GM12878 (cell line): ENCODE data around the gene UBE3B. TPM values are rescaled to one million over a fixed set of nuclear protein-coding genes. Genes with fewer than 3 reads are reported as not detected.

Experiments
- ATAC-seq: fragments of 200-7000 bp; cut with Tn5 transposase; 3 replicates; pipeline ENCODE4 v1.9.1; 2020; ENCODE audit warnings: mild to moderate bottlenecking, moderate library complexity
- BruUV-seq: library from RNA; stranded (reverse); fragments of 400-500 nt; replicated peaks from 2 replicates; lab custom pipeline; 2021; lab: Mats Ljungman, UMichigan
- CTCF ChIA-PET: fragments of 300-600 bp; sonication (Branson Sonifier 250); formaldehyde crosslinking; extraction: SDS; loops from one replicate; lab custom pipeline; 2021; ENCODE audit warnings: inconsistent platforms; lab: Yijun Ruan, JAX
- POLR2A ChIA-PET: fragments of 350-600 bp; formaldehyde crosslinking; extraction: SDS; loops from one replicate; lab custom pipeline; 2021; ENCODE audit warnings: inconsistent platforms; lab: Charles Lee
- RAD21 ChIA-PET: fragments of 300-600 bp; sonication (Branson Sonifier 250); formaldehyde crosslinking; loops from one replicate; lab custom pipeline; 2023; ENCODE audit warnings: antibody characterized with exemption; ENCODE audit not compliant: unreplicated experiment; lab: Charles Lee
- SMC1A ChIA-PET: fragments of 300-600 bp; sonication (Branson Sonifier 250); formaldehyde crosslinking; loops from one replicate; lab custom pipeline; 2023; ENCODE audit not compliant: unreplicated experiment, uncharacterized antibody; lab: Charles Lee
- DNase-seq: peaks from one replicate; pipeline ENCODE4 v3.0.0-alpha.2; 2011; ENCODE audit warnings: low read depth, low spot score
- FAIRE-seq: peaks from 3 replicates; lab custom pipeline; 2011; peaks lifted over from hg19 to GRCh38; lab: Jason Lieb, UNC
- H2AFZ ChIP-seq: 2 replicates; pipeline ENCODE4 v1.6.0; 2011; ENCODE audit warnings: low read depth, low read length, control low read depth; ENCODE audit not compliant: control insufficient read depth
- H3K27ac ChIP-seq: 2 replicates; pipeline ENCODE4 v1.5.1; 2011; ENCODE audit warnings: control low read depth; ENCODE audit not compliant: control insufficient read depth, insufficient read depth
- H3K27me3 ChIP-seq, 2 experiments: replicated peaks in 1 of 2; 2 replicates each; pipeline versions ENCODE4 v1.6.0 to v1.6.1; 2011; ENCODE audit warnings: low read length in 1 of 2; ENCODE audit not compliant: control insufficient read depth in 2 of 2, insufficient read depth in 2 of 2
- H3K36me3 ChIP-seq, 2 experiments: 2 replicates each; pipeline ENCODE4 v1.5.1; 2011; ENCODE audit warnings: low read length in 1 of 2; ENCODE audit not compliant: control insufficient read depth in 2 of 2, insufficient read depth in 2 of 2
- H3K4me1 ChIP-seq: 2 replicates; pipeline ENCODE4 v1.6.1; 2011; ENCODE audit warnings: mild to moderate bottlenecking, low read length, moderate library complexity, mixed read lengths; ENCODE audit not compliant: control insufficient read depth, insufficient read depth
- H3K4me2 ChIP-seq: 2 replicates; pipeline ENCODE4 v1.6.0; 2011; ENCODE audit warnings: control low read depth; ENCODE audit not compliant: control insufficient read depth, insufficient read depth
- H3K4me3 ChIP-seq: fragments of 200-600 bp; sonication (generic); 2 replicates; pipeline ENCODE4 v1.5.1; 2016
- H3K79me2 ChIP-seq: 2 replicates; pipeline ENCODE4 v1.6.0; 2011; ENCODE audit warnings: low read length; ENCODE audit not compliant: control insufficient read depth, insufficient read depth
- H3K9ac ChIP-seq: 2 replicates; pipeline ENCODE4 v1.8.0; 2011; ENCODE audit warnings: low read length, control low read depth, mixed read lengths; ENCODE audit not compliant: control insufficient read depth, insufficient read depth
- H3K9me3 ChIP-seq: replicated peaks from 3 replicates; pipeline ENCODE4 v1.5.1; 2011; ENCODE audit warnings: mild to moderate bottlenecking, low read length; ENCODE audit not compliant: control insufficient read depth, insufficient read depth
- H4K20me1 ChIP-seq: 2 replicates; pipeline ENCODE4 v1.6.0; 2011; ENCODE audit not compliant: control insufficient read depth, insufficient read depth
- BACH1 ChIP-seq: fragments of 450-650 bp; IDR thresholded peaks from 2 replicates; pipeline ENCODE4 v1.6.1; 2017; ENCODE audit warnings: mild to moderate bottlenecking, borderline replicate concordance
- CHD4 ChIP-seq: fragments of 200-600 bp; sonication (generic); IDR thresholded peaks from 2 replicates; pipeline ENCODE4 v1.6.1; 2016; ENCODE audit warnings: mild to moderate bottlenecking
- CREB1 ChIP-seq: IDR thresholded peaks from 2 replicates; pipeline ENCODE4 v1.6.1; 2012; ENCODE audit warnings: low read depth, mild to moderate bottlenecking, inconsistent platforms
- IRF4 ChIP-seq: IDR thresholded peaks from 2 replicates; pipeline ENCODE4 v1.6.1; 2011; ENCODE audit warnings: low read depth, low read length
- MTA2 ChIP-seq: fragments of 450-650 bp; IDR thresholded peaks from 2 replicates; pipeline ENCODE4 v1.6.1; 2016; ENCODE audit warnings: low read depth, mild to moderate bottlenecking, moderate library complexity
- MYC ChIP-seq: IDR thresholded peaks from 2 replicates; pipeline ENCODE4 v1.6.1; 2011; ENCODE audit warnings: mild to moderate bottlenecking, low read length, moderate library complexity, inconsistent platforms; ENCODE audit not compliant: insufficient read depth, insufficient replicate concordance, insufficient read length, severe bottlenecking
- RBBP5 ChIP-seq: fragments of 200-600 bp; sonication (generic); conservative IDR thresholded peaks from 2 replicates; pipeline ENCODE4 v1.6.1; 2016
- RCOR1 ChIP-seq: conservative IDR thresholded peaks from 2 replicates; pipeline ENCODE4 v1.6.1; 2012; ENCODE audit warnings: low read depth, low read length, improper control_type of control experiment
- SMAD1 ChIP-seq: fragments of 450-650 bp; IDR thresholded peaks from 2 replicates; pipeline ENCODE4 v1.6.1; 2018; ENCODE audit warnings: mild to moderate bottlenecking, low read depth; ENCODE audit not compliant: partially characterized antibody
- SMAD5 ChIP-seq: IDR thresholded peaks from 2 replicates; pipeline ENCODE4 v1.6.1; 2016; ENCODE audit warnings: antibody characterized with exemption, low read depth
- SPI1 ChIP-seq: IDR thresholded peaks from 2 replicates; pipeline ENCODE4 v1.6.1; 2011; ENCODE audit warnings: low read depth, mild to moderate bottlenecking, low read length, moderate library complexity, borderline replicate concordance; ENCODE audit not compliant: insufficient read depth
- SUPT20H ChIP-seq: IDR thresholded peaks from 2 replicates; pipeline ENCODE4 v1.6.1; 2011; ENCODE audit warnings: low read depth, mild to moderate bottlenecking, low read length, moderate library complexity, borderline replicate concordance; ENCODE audit not compliant: control insufficient read depth
- WGBS: methylation state at CpG from one replicate; pipeline ENCODE4 v1.1.6; 2016; ENCODE audit warnings: low lambda C conversion rate; ENCODE audit not compliant: insufficient replicate concordance, insufficient coverage; ENCODE audit errors: missing lambda C conversion rate; 5-methylcytosine and 5-hydroxymethylcytosine counted together
- in situ Hi-C: fragments of 300-500 bp; cut with MboI; formaldehyde crosslinking; loops from 9 replicates; pipeline ENCODE4 v1.14.3; 2018; ENCODE audit warnings: mixed read lengths
- intact Hi-C: fragments of 100-400 bp; cut with micrococcal nuclease; formaldehyde crosslinking; loops from one replicate; pipeline ENCODE4 v1.14.2; 2022; ENCODE audit not compliant: unreplicated experiment
- polyA plus RNA-seq, 11 experiments: library from polyadenylated mRNA; depleted of rRNA in 4 of 11; unstranded in 6 of 11; stranded (reverse) in 5 of 11; fragments of >200 nt; fragmentation: Nextera tagmentation in 4 of 11; fragmentation: Illumina TruSeq in 1 of 11; extraction: Ambion mirVana in 4 of 11; extraction: Trizol in 1 of 11; gene quantifications; 1 replicate in 1 of 11; 2 replicates in 10 of 11; pipeline versions ENCODE4 v1.2.1 to v1.2.3, GENCODE V29; 2011 to 2016; ENCODE audit warnings: inconsistent platforms in 2 of 11, missing spikeins in 2 of 11, low read depth in 1 of 11
- total RNA-seq, 4 experiments: library from RNA; depleted of rRNA in 3 of 4; stranded (reverse); fragments of >200 nt in 3 of 4; fragmentation: Illumina TruSeq in 1 of 4; extraction: Trizol in 1 of 4; gene quantifications; 2 replicates each; pipeline versions ENCODE4 v1.2.1 to v1.2.3, GENCODE V29; 2013 to 2021
- TF ChIP-seq, protein P1 (sequence below): IDR thresholded peaks from 2 replicates; pipeline ENCODE4 v1.6.1; 2011; ENCODE audit warnings: borderline replicate concordance, low read depth, mild to moderate bottlenecking, moderate library complexity, mixed read lengths, low read length; ENCODE audit not compliant: insufficient read depth; ENCODE audit errors: extremely low read length
- TF ChIP-seq, protein P2 (sequence below): IDR thresholded peaks from 2 replicates; pipeline ENCODE4 v1.6.1; 2012; ENCODE audit warnings: low read length, inconsistent platforms

The UBE3B gene
- total and polyA plus RNA-seq, 10 of the 15 experiments (the other 5 are each of a cell fraction or from before 2014, with no cell fraction given): 7.4 to 25.3 (median 17.1) TPM

DNA sequence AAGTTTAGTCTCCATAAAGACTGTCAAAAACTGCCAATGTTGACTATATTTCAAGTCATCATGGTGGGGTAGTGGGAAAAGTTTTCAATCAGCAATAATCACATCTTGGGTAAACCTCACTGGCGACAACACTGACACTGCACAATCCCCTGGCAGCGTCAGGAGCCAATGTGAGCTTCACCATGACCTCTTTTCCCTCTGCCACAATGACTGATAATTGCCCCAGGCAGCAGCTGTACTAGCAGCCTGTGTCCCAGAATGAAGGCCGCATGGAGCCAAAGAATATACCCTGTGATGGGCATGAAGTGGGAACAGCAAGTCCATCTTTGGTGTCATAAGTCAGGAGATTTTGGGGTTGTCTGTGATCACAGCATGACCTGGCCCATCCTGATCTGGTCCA is 90.5 kb downstream of the UBE3B start:
- intact Hi-C loops: no loop called here
- H3K27ac ChIP-seq: no peak overlapping the region
- H3K9ac ChIP-seq: no peak overlapping the region
- no TSS peak for BruUV-seq
- no peaks in the 10 kb centered on the region for H4K20me1 ChIP-seq
- no peak overlapping the region for H2AFZ ChIP-seq
- FAIRE-seq (no peak), DNase-seq (no peak), ATAC-seq (no peak)
- in situ Hi-C loops: no loop called here
- peaks cover 1 to 20% of the 10 kb centered on the region in 2 experiments; a peak in 3 of 4 replicates for H3K36me3 ChIP-seq
- peaks cover under 1% of the 10 kb centered on the region; the same call in 1 of the 3 replicates for H3K9me3 ChIP-seq
- POLR2A ChIA-PET: no interaction called here
- no peak overlapping the region for H3K4me2 ChIP-seq
- SMC1A ChIA-PET: no interaction called here
- H3K27me3 ChIP-seq: no peaks in the 10 kb centered on the region
- no peak for TF ChIP-seq SMAD1
- H3K4me3 ChIP-seq: no peak overlapping the region
- H3K79me2 ChIP-seq: peaks cover 4% of the 10 kb centered on the region
- RAD21 ChIA-PET: no interaction called here
- no peaks in the 10 kb centered on the region for H3K4me1 ChIP-seq
- 98% methylated on average over 3 of the region's 3 CpGs for whole genome bisulfite sequencing
- CTCF ChIA-PET: interaction anchor here (1.2 kb wide), 1 partner anchor 29 kb away, joined by 5 read pairs; no protein-coding TSS in a partner anchor

DNA sequence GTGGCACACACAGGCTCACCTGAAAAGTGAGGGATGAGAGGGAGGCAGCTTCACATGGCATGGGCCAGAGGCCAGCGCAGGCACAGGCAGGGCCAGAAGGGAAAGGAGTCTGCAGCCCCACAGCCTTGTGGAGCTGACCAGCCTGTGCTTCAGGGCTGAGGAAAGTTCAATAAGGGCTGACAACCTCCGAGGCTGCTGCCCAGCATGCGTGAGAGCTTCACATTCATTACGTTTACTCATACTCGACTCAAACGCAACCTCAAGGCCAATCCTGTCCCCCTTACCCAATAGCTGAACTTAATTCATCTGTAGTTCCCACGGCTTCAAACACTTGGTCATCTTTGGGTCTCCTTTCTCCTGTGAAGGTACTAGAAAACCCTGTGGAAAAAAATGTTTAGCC is 91.1 kb downstream of the UBE3B start:
- 94% methylated on average over 7 of the region's 7 CpGs for WGBS
- ChIA-PET CTCF (interaction anchor here (1.2 kb wide), 1 partner anchor 29 kb away, joined by 5 read pairs; no protein-coding TSS in a partner anchor), SMC1A (no interaction called here), RAD21 (no interaction called here), POLR2A (no interaction called here)
- no peak for DNase-seq
- Histone ChIP-seq H3K79me2 (peaks cover 4% of the 10 kb centered on the region), H3K4me3 (no peak overlapping the region), H3K4me1 (no peaks in the 10 kb centered on the region), H3K9ac (no peak overlapping the region), H3K4me2 (no peak overlapping the region), H3K9me3 (no peaks in the 10 kb centered on the region; the same call in 2 of the 3 replicates), H3K36me3 (peaks cover 1 to 20% of the 10 kb centered on the region in 2 experiments; a peak in 3 of 4 replicates), H3K27me3 (no peaks in the 10 kb centered on the region), H4K20me1 (no peaks in the 10 kb centered on the region), H3K27ac (no peak overlapping the region), H2AFZ (no peak overlapping the region)
- BruUV-seq: no TSS peak
- FAIRE-seq: no peak
- in situ Hi-C loops (no loop called here), intact Hi-C loops (no loop called here)
- no peak for ATAC-seq
- no peak for TF ChIP-seq SMAD5
- no peak for TF ChIP-seq SPI1
- no peak for TF ChIP-seq SUPT20H
- TF ChIP-seq MYC: no peak
- no peak for TF ChIP-seq IRF4
- TF ChIP-seq MTA2: no peak
- no peak for TF ChIP-seq CREB1
- TF ChIP-seq RBBP5: no peak
- no peak for TF ChIP-seq RCOR1
- TF ChIP-seq, protein P1, sequence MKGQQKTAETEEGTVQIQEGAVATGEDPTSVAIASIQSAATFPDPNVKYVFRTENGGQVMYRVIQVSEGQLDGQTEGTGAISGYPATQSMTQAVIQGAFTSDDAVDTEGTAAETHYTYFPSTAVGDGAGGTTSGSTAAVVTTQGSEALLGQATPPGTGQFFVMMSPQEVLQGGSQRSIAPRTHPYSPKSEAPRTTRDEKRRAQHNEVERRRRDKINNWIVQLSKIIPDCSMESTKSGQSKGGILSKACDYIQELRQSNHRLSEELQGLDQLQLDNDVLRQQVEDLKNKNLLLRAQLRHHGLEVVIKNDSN: no peak
- TF ChIP-seq CHD4: no peak
- no peak for TF ChIP-seq BACH1
- TF ChIP-seq, protein P2, sequence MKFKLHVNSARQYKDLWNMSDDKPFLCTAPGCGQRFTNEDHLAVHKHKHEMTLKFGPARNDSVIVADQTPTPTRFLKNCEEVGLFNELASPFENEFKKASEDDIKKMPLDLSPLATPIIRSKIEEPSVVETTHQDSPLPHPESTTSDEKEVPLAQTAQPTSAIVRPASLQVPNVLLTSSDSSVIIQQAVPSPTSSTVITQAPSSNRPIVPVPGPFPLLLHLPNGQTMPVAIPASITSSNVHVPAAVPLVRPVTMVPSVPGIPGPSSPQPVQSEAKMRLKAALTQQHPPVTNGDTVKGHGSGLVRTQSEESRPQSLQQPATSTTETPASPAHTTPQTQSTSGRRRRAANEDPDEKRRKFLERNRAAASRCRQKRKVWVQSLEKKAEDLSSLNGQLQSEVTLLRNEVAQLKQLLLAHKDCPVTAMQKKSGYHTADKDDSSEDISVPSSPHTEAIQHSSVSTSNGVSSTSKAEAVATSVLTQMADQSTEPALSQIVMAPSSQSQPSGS: no peak
